Daoy (cell line): ENCODE results near the gene PTPN13. TPM values are rescaled to one million over a fixed set of nuclear protein-coding genes. Genes with fewer than 3 reads are reported as not detected.

Experiments used
- DNase-seq: peaks from one replicate; pipeline ENCODE4 v3.0.0-alpha.2; 2015; ENCODE audit warnings: low read depth
- total RNA-seq: library from RNA; depleted of rRNA; stranded (reverse); fragments of >200 nt; shearing (Covaris generic); gene quantifications from 2 replicates; pipeline ENCODE4 v1.2.3, GENCODE V29; 2014; rRNA removed

The PTPN13 gene
- total RNA-seq, result 3.0 and 5.5 TPM in 2 replicates

DNA sequence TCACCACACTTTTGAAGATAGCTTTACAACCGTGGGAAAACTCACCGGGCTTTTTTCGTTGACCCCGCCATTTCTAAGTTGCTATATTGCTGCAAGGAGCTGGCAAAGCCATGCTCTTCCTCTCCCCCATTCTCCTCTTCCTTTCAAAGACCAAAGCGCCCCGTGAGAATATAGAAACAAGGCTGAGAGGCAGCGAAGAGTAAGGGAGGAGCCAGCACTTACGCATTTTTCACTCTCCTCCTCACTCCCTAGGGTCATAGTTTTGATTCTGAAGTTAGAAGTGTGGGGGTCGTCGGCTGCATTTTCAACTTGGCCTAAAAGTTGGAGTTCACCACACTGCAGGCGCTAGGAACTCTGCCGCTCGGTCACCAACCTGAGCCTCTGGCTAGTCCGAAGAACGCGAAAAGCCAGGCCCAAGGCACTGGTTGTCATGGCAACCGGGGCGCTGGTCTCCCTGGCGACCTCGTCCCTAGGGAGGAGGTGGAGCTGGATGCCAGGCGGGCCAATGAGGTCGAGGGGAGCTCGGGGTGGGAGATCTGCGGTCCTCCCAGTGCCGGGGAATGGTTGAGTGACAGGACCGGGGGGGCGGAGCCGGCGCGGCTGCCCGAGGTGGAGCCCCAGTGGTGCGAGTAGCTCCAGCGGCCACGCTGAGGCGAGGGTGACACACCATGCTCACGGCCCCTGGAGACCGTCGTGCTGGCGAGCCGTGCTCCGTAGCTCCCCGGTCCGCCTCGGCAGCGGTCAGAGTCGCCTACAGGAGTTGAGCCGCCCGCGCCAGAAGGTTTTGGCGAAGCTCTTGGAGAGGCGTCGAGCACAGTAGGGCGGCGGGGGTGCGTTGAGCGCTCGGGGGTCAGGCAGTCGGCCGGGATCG is at the start of gene PTPN13:
PTPN13 (plus strand) TSS at position 628 of the 871 bp plus-strand sequence. CDS start 40,942 bp downstream, outside the sequence.
- DNase-seq, result peak; percentile 93

GRCh38 chr4:86547140-86547539 is 47.0 kb upstream of the PTPN13 start:
- DNase-seq, result no peak

DNA sequence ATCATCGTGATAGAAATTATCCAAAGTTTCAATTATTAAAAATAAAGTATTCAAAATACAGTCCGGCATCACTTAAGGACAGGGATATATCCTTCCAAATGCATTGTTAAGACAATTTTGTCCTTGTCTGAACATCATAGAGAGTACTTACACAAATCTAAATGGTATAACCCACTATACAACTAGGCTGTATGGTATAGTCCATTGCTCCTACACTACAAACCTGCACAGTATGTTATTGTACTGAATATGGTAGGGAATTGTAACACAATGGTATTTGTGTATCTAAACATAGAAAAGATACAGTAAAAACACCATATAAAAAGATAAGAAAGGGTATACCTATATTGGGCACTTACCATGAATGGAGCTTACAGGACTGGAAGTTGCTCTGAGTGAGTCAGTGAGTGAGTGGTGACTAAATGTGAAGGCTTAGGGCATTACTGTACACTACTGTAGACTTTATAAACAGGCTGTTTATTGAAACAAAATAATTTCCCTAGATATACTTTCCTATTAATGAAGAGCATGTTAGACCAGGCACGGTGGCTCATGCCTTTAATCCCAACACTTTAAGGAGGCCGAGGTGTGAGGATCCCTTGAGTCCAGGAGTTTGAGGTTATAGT is 44.8 kb upstream of the PTPN13 start:
- DNase-seq, result no peak

DNA sequence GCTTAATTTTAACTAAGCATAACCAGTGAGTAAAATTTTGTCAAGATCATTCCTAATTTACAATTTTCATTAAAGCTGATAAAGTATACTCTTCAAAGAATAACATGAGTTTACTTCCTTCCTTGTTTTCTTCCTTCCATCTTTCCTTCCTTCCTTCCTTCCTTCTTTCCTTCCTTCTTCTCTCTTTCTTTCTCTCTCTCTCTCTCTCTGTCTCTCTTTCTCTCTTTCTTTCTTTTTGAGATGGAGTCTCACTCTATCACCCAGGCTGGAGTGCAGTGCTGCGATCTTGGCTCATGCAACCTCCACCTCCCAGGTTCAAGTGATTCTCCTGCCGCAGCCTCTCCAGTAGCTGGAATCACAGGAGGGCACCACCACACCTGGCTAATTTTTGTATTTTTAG is 42.7 kb upstream of the PTPN13 start:
- no peak for DNase-seq

GRCh38 chr4:86554646-86555045 is 39.5 kb upstream of the PTPN13 start:
- DNase-seq, result peak; percentile 4

DNA sequence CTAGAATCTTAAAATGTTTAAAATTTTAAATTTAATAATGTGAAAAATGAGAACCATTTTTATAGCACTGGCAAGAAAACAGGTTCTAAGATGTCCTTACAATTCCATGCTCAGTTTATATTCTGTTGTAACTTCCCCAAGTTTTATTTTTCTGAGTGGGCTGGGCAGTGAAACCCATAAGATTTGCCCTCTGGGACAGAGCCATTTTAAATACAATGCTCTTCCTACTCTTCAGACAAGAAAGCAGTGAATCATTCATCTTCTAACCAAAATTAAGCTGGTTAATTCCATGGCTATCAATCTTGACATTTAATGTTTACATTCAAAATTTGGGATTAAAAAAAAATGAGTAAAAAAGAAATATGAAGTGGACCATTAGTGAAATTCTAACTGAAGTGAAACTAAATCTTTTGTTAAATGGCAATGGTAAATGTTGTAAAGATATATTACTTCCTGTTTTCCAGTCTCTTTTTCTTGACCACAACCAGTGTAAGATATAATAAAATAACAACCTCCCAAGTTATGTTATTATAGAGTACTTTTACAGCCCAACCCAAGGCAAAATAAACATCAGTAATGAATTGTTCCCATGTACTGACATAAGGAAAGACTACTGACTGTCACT is 37.2 kb upstream of the PTPN13 start:
- peak; percentile 5 for DNase-seq

GRCh38 chr4:86557526-86557925 is 36.6 kb upstream of the PTPN13 start:
- DNase-seq, result no peak

GRCh38 chr4:86558258-86558657 is 35.9 kb upstream of the PTPN13 start:
- DNase-seq, result no peak

GRCh38 chr4:86558797-86559196 is 35.3 kb upstream of the PTPN13 start:
- DNase-seq, result no peak

DNA sequence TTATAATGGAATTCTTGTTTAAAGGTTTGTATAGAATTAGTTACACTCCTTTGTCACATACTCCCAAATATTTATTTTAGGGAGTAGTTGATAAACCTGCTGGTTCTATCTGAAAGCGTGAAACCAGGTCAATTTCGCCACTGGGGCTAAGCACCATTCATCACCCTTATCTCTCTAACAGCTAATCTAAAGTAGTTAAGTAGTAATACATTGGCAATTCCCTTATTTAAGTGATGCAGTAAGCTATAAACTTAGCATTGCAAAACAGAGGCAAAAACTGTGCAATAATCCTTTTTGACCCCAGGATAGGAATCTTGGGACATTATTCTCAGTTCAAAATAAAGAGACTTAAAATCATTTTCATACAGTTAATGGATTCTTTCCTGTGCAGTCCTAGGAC is 33.7 kb upstream of the PTPN13 start:
- DNase-seq, result no peak

- no peak for DNase-seq
Measured at GRCh38 chr4:86561256-86561655, 32.9 kb upstream of the PTPN13 start.

DNA sequence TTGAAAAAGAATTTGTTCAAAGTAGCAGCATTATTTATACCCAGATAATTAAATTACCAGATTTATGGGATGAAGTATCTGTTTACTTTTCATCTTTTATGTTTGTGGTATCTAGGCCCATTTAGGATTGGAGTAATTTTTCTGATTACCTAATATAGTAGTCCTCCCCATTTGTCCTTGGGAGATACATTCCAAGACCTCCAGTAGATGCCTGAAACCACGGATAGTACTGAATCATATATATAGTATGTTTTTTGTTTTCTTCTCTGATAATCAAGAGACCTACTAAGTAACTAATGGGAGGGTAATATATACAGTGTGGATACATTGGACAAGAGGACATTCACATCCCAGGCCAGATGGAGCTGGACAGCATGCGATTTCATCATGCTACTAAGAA is 30.7 kb upstream of the PTPN13 start:
- no peak for DNase-seq

- DNase-seq, result no peak
Measured at GRCh38 chr4:86564795-86565194, 29.3 kb upstream of the PTPN13 start.

- no peak for DNase-seq
Measured at GRCh38 chr4:86565651-86566050, 28.5 kb upstream of the PTPN13 start.

GRCh38 chr4:86569103-86569870 is 24.8 kb upstream of the PTPN13 start:
- no peak for DNase-seq

- no peak for DNase-seq
Measured at GRCh38 chr4:86579941-86580340, 14.2 kb upstream of the PTPN13 start.

DNA sequence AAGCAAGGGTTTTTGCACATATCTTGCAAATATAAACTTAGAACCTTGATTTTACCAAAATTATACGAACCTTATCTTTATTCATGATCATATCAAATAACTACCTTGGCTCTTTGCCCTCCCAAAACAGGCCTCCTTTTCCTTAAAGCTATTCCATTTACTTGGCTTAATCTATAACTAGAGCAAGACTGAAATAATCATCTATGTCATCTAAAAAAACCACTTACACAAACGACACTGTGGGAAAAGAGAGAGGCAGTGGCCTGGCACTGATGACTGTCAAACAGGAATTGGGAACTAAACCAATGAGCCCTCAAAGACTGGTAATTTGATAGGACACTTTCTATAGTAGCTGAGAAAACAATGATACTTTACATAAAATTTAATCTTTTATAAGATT is 11.7 kb upstream of the PTPN13 start:
- no peak for DNase-seq

- DNase-seq, result no peak
Measured at GRCh38 chr4:86586160-86586572, 7.9 kb upstream of the PTPN13 start.

DNA sequence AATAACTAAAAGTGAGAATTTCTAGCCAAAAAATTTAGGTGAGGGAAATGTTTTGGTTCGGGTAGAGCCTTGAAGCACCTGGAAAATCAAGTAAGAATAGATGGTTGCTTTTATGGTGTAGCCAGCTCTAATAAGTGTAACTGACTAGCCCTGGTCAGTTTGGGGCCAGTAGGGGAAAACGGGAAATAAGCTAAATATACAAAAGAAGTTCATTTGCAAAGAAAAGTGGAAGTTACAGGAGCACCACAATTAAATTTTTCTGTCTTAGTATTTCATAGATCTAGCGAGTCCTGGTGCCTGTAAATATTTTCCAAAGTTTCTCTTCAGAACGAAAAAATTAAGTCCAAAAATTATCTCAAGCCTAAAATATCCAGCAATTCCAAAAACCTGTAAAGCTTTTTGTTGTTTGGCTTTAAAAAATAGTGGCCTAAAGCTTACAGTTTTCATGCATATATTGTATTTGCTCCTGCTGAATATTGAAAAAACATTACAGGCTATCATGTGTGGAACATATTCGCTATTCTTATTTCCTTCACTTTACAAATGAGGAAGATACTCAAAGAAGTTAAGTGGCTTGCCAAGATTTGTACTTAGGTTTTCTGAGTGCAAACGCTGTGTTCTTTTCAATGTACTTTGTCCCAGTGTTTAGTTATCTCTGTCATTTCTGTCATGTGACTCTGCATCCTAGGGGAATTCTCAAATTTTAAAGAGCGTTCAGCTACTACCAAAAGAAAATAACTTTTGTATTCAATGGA is 7.3 kb upstream of the PTPN13 start:
- no peak for DNase-seq

- no peak for DNase-seq
Measured at GRCh38 chr4:86587381-86588140, 6.6 kb upstream of the PTPN13 start.
